Gastroesophageal sphincter (tissue), 4 donors: ENCODE measurements around the gene ARHGAP22. TPM values are rescaled to one million over a fixed set of nuclear protein-coding genes. Genes with fewer than 3 reads are reported as not detected.

Experiments
- ATAC-seq: fragments of 150-250 bp; one replicate; pipeline ENCODE4 v1.9.1; 2016; ENCODE audit warnings: mild to moderate bottlenecking, moderate library complexity
- H3K27ac ChIP-seq, 4 donors: fragments of 200-600 bp; sonication (generic) in 3 of 4; 1 replicate in 3 of 4; 2 replicates in 1 of 4; pipeline ENCODE4 v1.5.1; 2016 to 2019
- H3K27me3 ChIP-seq: fragments of 200-600 bp; sonication (generic); one replicate; pipeline ENCODE4 v1.5.1; 2019
- H3K36me3 ChIP-seq, 2 donors: fragments of 200-600 bp; sonication (generic); one replicate each; pipeline ENCODE4 v1.5.1; 2019; ENCODE audit warnings: control low read depth in 1 of 2
- H3K4me1 ChIP-seq, 3 donors: fragments of 200-600 bp; sonication (generic); 1 replicate in 2 of 3; 2 replicates in 1 of 3; pipeline ENCODE4 v1.5.1; 2016 to 2019; ENCODE audit warnings: control low read depth in 2 of 3
- H3K4me3 ChIP-seq, 2 donors: fragments of 200-600 bp; sonication (generic); one replicate each; pipeline ENCODE4 v1.5.1; 2019; ENCODE audit warnings: mild to moderate bottlenecking in 1 of 2, moderate library complexity in 1 of 2
- H3K9me3 ChIP-seq, 3 donors: fragments of 200-600 bp; sonication (generic); one replicate each; pipeline ENCODE4 v1.5.1; 2017 to 2019; ENCODE audit warnings: control low read depth in 2 of 3
- EP300 ChIP-seq: sonication (generic); formaldehyde crosslinking; IDR thresholded peaks from one replicate; pipeline ENCODE4 v1.6.1; 2017; ENCODE audit warnings: antibody characterized with exemption, mild to moderate bottlenecking
- POLR2A ChIP-seq, 2 donors: fragments of 450-650 bp; IDR thresholded peaks; one replicate each; pipeline ENCODE4 v1.6.1; 2017; ENCODE audit warnings: antibody characterized with exemption in 2 of 2, mild to moderate bottlenecking in 2 of 2, moderate library complexity in 1 of 2
- POLR2AphosphoS5 ChIP-seq: sonication (generic); formaldehyde crosslinking; IDR thresholded peaks from one replicate; pipeline ENCODE4 v1.6.1; 2017; ENCODE audit warnings: antibody characterized with exemption
- WGBS, 2 donors: methylation state at CpG; one replicate each; pipeline ENCODE4 v1.1.5; 2018; ENCODE audit warnings: low coverage in 1 of 2; 5-methylcytosine and 5-hydroxymethylcytosine counted together
- total RNA-seq, 4 donors: library from RNA; depleted of rRNA; stranded (reverse); fragments of >200 nt; gene quantifications; one replicate each; pipeline ENCODE4 v1.1.0, GENCODE V29; 2016
- TF ChIP-seq, protein P1 (sequence below), 4 experiments: fragments of 200-600 bp in 2 of 4; fragments of 450-650 bp in 2 of 4; sonication (generic) in 1 of 4; IDR thresholded peaks; one replicate each; pipeline ENCODE4 v1.5.1; 2017 to 2019; ENCODE audit warnings: antibody characterized with exemption in 4 of 4, mild to moderate bottlenecking in 2 of 4, moderate library complexity in 2 of 4

The ARHGAP22 gene
- total RNA-seq, 4 donors from 2014 or later = 4.2 to 5.8 (median 5.1) TPM

- TF ChIP-seq, protein P1, sequence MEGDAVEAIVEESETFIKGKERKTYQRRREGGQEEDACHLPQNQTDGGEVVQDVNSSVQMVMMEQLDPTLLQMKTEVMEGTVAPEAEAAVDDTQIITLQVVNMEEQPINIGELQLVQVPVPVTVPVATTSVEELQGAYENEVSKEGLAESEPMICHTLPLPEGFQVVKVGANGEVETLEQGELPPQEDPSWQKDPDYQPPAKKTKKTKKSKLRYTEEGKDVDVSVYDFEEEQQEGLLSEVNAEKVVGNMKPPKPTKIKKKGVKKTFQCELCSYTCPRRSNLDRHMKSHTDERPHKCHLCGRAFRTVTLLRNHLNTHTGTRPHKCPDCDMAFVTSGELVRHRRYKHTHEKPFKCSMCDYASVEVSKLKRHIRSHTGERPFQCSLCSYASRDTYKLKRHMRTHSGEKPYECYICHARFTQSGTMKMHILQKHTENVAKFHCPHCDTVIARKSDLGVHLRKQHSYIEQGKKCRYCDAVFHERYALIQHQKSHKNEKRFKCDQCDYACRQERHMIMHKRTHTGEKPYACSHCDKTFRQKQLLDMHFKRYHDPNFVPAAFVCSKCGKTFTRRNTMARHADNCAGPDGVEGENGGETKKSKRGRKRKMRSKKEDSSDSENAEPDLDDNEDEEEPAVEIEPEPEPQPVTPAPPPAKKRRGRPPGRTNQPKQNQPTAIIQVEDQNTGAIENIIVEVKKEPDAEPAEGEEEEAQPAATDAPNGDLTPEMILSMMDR (IDR thresholded peaks at IDR 0.05) = no peak
- TF ChIP-seq EP300 (no peak), POLR2A (IDR thresholded peaks at IDR 0.05) (no peak), POLR2AphosphoS5 (no peak)
- Histone ChIP-seq H3K27ac (no peak overlapping the region), H3K4me1 (no peaks in the 10 kb centered on the region), H3K27me3 (no peaks in the 10 kb centered on the region), H3K9me3 (peaks cover 0 to 30% (median 2%) of the 10 kb centered on the region in 3 donors), H3K36me3 (no peaks in the 10 kb centered on the region), H3K4me3 (no peak overlapping the region)
- 86 to 100% methylated on average over 1 of the region's 1 CpG for WGBS, 2 donors
- no peak for ATAC-seq
Observed at GRCh38 chr10:48514255-48514654, 90.6 kb downstream of the ARHGAP22 start.

- Histone ChIP-seq H3K9me3 (peaks cover 0 to 30% (median 2%) of the 10 kb centered on the region in 3 donors), H3K36me3 (no peaks in the 10 kb centered on the region), H3K4me3 (no peak overlapping the region), H3K27ac (no peak overlapping the region), H3K4me1 (no peaks in the 10 kb centered on the region), H3K27me3 (no peaks in the 10 kb centered on the region)
- no peak for ATAC-seq
- no peak for TF ChIP-seq POLR2AphosphoS5
- TF ChIP-seq, protein P1 (IDR thresholded peaks at IDR 0.05) = no peak
- no peak for TF ChIP-seq POLR2A (IDR thresholded peaks at IDR 0.05)
- no peak for TF ChIP-seq EP300
- WGBS, 2 donors = 82 to 91% methylated on average over 2 of the region's 2 CpGs
Observed at GRCh38 chr10:48512861-48513260, 92.0 kb downstream of the ARHGAP22 start.

- H3K9me3 ChIP-seq = peaks cover 0 to 30% (median 2%) of the 10 kb centered on the region in 3 donors
- no peak overlapping the region for H3K4me3 ChIP-seq
- ATAC-seq = no peak
- no peaks in the 10 kb centered on the region for H3K36me3 ChIP-seq
- H3K27me3 ChIP-seq = no peaks in the 10 kb centered on the region
- WGBS, 2 donors = no CpG with 5 or more reads among the region's 1 CpG
- TF ChIP-seq, protein P1 (IDR thresholded peaks at IDR 0.05) = no peak
- TF ChIP-seq POLR2AphosphoS5 = no peak
- TF ChIP-seq POLR2A (IDR thresholded peaks at IDR 0.05) = no peak
- TF ChIP-seq EP300 = no peak
- H3K27ac ChIP-seq = no peak overlapping the region
- no peaks in the 10 kb centered on the region for H3K4me1 ChIP-seq
Observed at GRCh38 chr10:48511875-48512231, 93.0 kb downstream of the ARHGAP22 start.

GRCh38 chr10:48511066-48511874 is 93.6 kb downstream of the ARHGAP22 start:
- no peaks in the 10 kb centered on the region for H3K27me3 ChIP-seq
- no peak for TF ChIP-seq POLR2A (IDR thresholded peaks at IDR 0.05)
- no peak for TF ChIP-seq EP300
- TF ChIP-seq POLR2AphosphoS5 = no peak
- TF ChIP-seq, protein P1 (IDR thresholded peaks at IDR 0.05) = no peak
- H3K4me3 ChIP-seq = no peak overlapping the region
- no peaks in the 10 kb centered on the region for H3K36me3 ChIP-seq
- ATAC-seq = no peak
- no peaks in the 10 kb centered on the region for H3K4me1 ChIP-seq
- H3K27ac ChIP-seq = no peak overlapping the region
- WGBS, 2 donors = 95 to 100% methylated on average over 3 to 7 of the region's 13 CpGs
- peaks cover 0 to 30% (median 2%) of the 10 kb centered on the region in 3 donors for H3K9me3 ChIP-seq
